ENCODE results near the gene CCDC192.

DNA sequence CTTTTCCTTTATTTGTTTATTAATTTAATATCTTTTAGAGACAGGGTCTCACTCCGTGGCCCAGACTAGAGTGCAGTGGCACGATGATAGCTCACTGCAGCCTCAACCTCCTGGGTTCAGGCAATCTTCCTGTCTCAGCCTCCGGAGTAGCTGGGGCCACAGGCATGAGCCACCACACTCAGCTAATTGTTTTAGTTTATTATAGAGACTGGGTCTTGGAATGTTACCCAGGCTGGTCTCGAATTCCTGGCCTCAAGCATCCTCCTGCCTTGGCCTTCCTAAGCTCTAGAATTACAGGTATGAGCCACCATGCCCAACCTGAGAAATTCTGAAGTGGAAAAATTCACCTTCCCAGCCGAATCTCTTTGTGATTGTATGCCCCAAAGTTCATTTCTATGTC lies 240.9 kb downstream of the CCDC192 start:
- no peak for TF ChIP-seq POLR2AphosphoS5 (IDR thresholded peaks at IDR 0.05)
- no peak for TF ChIP-seq EP300 (conservative IDR thresholded peaks at IDR 0.05; ENCODE audit: poor library complexity, severe bottlenecking)
- TF ChIP-seq CTCF (IDR thresholded peaks at IDR 0.05; ENCODE audit: poor library complexity, severe bottlenecking) = no peak

Data from neural cell (in vitro differentiated cells).